ENCODE results near the gene HPSE2. TPM values are rescaled to one million over a fixed set of nuclear protein-coding genes. Genes with fewer than 3 reads are reported as not detected.

Gene HPSE2
- total RNA-seq, 1 experiment from 2014 or later = not detected

GRCh38 chr10:98474628-98475027 is 761.0 kb downstream of the HPSE2 start:
- no peaks in the 10 kb centered on the region for H3K4me1 ChIP-seq (ENCODE audit: control insufficient read depth, insufficient read depth, low read length)
- H3K9me3 ChIP-seq (ENCODE audit: control insufficient read depth, insufficient read depth, low read depth, low read length) = no peaks in the 10 kb centered on the region
- in situ Hi-C loops (cut with HindIII; ENCODE audit: low pct_unique_long_range_greater_than_20kb, low sequenced_read_pairs) (no loop called here), intact Hi-C loops (cut with micrococcal nuclease; ENCODE audit: unreplicated experiment) (no loop called here)
- no TSS peak for BruUV-seq (replicated peaks)
- ChIA-PET POLR2A (no interaction called here), CTCF (interaction anchor here (0.6 kb wide), 1 partner anchor 385 kb away, joined by 6 read pairs; no protein-coding TSS in a partner anchor)
- no peaks in the 10 kb centered on the region; the same call in 1 of the 2 replicates for H3K36me3 ChIP-seq (ENCODE audit: control insufficient read depth, insufficient read depth, low read length)
- no peak overlapping the region for H3K4me3 ChIP-seq (ENCODE audit: low read depth in 2 of 2, low read length in 2 of 2)
- H3K27me3 ChIP-seq (ENCODE audit: control insufficient read depth, insufficient read depth, low read length) = peaks cover 22% of the 10 kb centered on the region
- no peak for TF ChIP-seq SIN3A (IDR thresholded peaks at IDR 0.05; ENCODE audit: borderline replicate concordance, insufficient read depth, low read depth, low read length)
- TF ChIP-seq REST (IDR thresholded peaks at IDR 0.05; ENCODE audit: insufficient read depth in 1 of 2, low read depth in 2 of 2, low read length in 1 of 2) = no peak
- no peak for TF ChIP-seq TCF7L2 (IDR thresholded peaks at IDR 0.05; ENCODE audit: low read depth, low read length)
- TF ChIP-seq POLR2AphosphoS5 (IDR thresholded peaks at IDR 0.05; ENCODE audit: low read depth, low read length) = no peak
- no peak for TF ChIP-seq CTCF (IDR thresholded peaks at IDR 0.05)
- no peak overlapping the region for H3K27ac ChIP-seq (ENCODE audit: low read length)
- no peak for DNase-seq (ENCODE audit: low read depth, low spot score)
- no peak for ATAC-seq

- Histone ChIP-seq H3K27me3 (ENCODE audit: control insufficient read depth, insufficient read depth, low read length) (peaks cover 31% of the 10 kb centered on the region), H3K4me1 (ENCODE audit: control insufficient read depth, insufficient read depth, low read length) (peaks cover 2% of the 10 kb centered on the region; the same call in 1 of the 2 replicates), H3K36me3 (ENCODE audit: control insufficient read depth, insufficient read depth, low read length) (no peaks in the 10 kb centered on the region; the same call in 1 of the 2 replicates), H3K9me3 (ENCODE audit: control insufficient read depth, insufficient read depth, low read depth, low read length) (no peaks in the 10 kb centered on the region), H3K4me3 (ENCODE audit: low read depth in 2 of 2, low read length in 2 of 2) (no peak overlapping the region), H3K27ac (ENCODE audit: low read length) (no peak overlapping the region)
- intact Hi-C loops (cut with micrococcal nuclease; ENCODE audit: unreplicated experiment) (no loop called here), in situ Hi-C loops (cut with HindIII; ENCODE audit: low pct_unique_long_range_greater_than_20kb, low sequenced_read_pairs) (no loop called here)
- TF ChIP-seq CTCF (IDR thresholded peaks at IDR 0.05) (no peak), SIN3A (IDR thresholded peaks at IDR 0.05; ENCODE audit: borderline replicate concordance, insufficient read depth, low read depth, low read length) (no peak), POLR2AphosphoS5 (IDR thresholded peaks at IDR 0.05; ENCODE audit: low read depth, low read length) (no peak), REST (IDR thresholded peaks at IDR 0.05; ENCODE audit: insufficient read depth in 1 of 2, low read depth in 2 of 2, low read length in 1 of 2) (no peak), TCF7L2 (IDR thresholded peaks at IDR 0.05; ENCODE audit: low read depth, low read length) (no peak)
- POLR2A ChIA-PET = no interaction called here
- DNase-seq (ENCODE audit: low read depth, low spot score) = no peak
- no TSS peak for BruUV-seq (replicated peaks)
- no peak for ATAC-seq
- CTCF ChIA-PET = no interaction called here
These were observed 763.5 kb downstream of the HPSE2 start for GRCh38 chr10:98472196-98472595.
